IPS DF 6.9 (cell line): ENCODE results near the gene PREP.

Experiments
- DNase-seq: peaks from one replicate; pipeline ENCODE4 v3.0.0-alpha.2; 2013; ENCODE audit warnings: low read depth, low spot score
- H3K27ac ChIP-seq: one replicate; pipeline ENCODE4 v1.5.1; 2013; ENCODE audit warnings: low read length, control low read depth
- H3K27me3 ChIP-seq: 2 replicates; pipeline ENCODE4 v1.6.1; 2013; ENCODE audit warnings: mild to moderate bottlenecking, low read length; ENCODE audit not compliant: control insufficient read depth, insufficient read depth
- H3K36me3 ChIP-seq: 2 replicates; pipeline ENCODE4 v1.6.1; 2013; ENCODE audit warnings: low read length; ENCODE audit not compliant: control insufficient read depth, insufficient read depth
- H3K4me1 ChIP-seq: 2 replicates; pipeline ENCODE4 v1.6.1; 2013; ENCODE audit warnings: low read length; ENCODE audit not compliant: control insufficient read depth, insufficient read depth
- H3K4me3 ChIP-seq: 2 replicates; pipeline ENCODE4 v1.5.1; 2013; ENCODE audit warnings: mild to moderate bottlenecking, low read length
- H3K9me3 ChIP-seq: 2 replicates; pipeline ENCODE4 v1.6.1; 2013; ENCODE audit warnings: low read length, inconsistent platforms; ENCODE audit not compliant: control insufficient read depth, insufficient read depth
- WGBS: extraction: QIAGEN DNeasy Blood & Tissue Kit; methylation state at CpG from one replicate; pipeline ENCODE4 v1.1.7; 2013; ENCODE audit warnings: mixed read lengths, missing lambda C conversion rate; ENCODE audit not compliant: insufficient read length, insufficient coverage; 5-methylcytosine and 5-hydroxymethylcytosine counted together

The PREP gene

GRCh38 chr6:105397987-105398386 is 4.9 kb downstream of the PREP start:
- no CpG with 5 or more reads among the region's 6 CpGs for WGBS
- DNase-seq = no peak
- H3K27me3 ChIP-seq = no peaks in the 10 kb centered on the region
- 0 out of 2 replicates have a peak, but pooled peaks cover 4% of the 10 kb centered on the region for H3K36me3 ChIP-seq
- H3K27ac ChIP-seq = no peak overlapping the region
- H3K9me3 ChIP-seq = no peaks in the 10 kb centered on the region
- peaks cover 4% of the 10 kb centered on the region; the same call in 1 of the 2 replicates for H3K4me1 ChIP-seq
- H3K4me3 ChIP-seq = no peak overlapping the region

DNA sequence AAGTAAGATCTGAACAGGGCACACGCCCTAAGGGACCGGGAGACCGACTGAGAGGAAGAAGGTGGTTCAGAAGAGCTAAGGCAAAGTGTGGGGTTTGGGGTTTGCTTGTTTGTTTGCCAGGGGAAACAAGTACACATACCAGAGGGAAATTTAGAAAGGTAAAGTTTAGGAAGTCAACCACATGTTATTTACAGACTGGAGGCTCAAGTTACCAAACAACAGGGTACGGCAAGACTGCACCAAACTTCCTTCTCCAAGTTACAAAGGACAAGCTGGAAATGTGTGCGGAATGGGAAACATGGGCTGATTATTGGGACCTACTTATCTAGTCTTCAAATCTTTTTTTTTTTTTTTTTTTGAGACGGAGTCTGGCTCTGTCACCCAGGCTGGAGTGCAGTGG is 11.2 kb downstream of the PREP start:
- Histone ChIP-seq H3K27me3 (no peaks in the 10 kb centered on the region), H3K27ac (no peak overlapping the region), H3K36me3 (peaks cover 4% of the 10 kb centered on the region; the same call in 1 of the 2 replicates), H3K9me3 (no peaks in the 10 kb centered on the region), H3K4me3 (no peak overlapping the region), H3K4me1 (no peaks in the 10 kb centered on the region)
- DNase-seq = no peak
- WGBS = no CpG with 5 or more reads among the region's 6 CpGs

GRCh38 chr6:105389543-105389942 is 13.3 kb downstream of the PREP start:
- no peaks in the 10 kb centered on the region for H3K27me3 ChIP-seq
- no peak for DNase-seq
- H3K4me1 ChIP-seq = no peaks in the 10 kb centered on the region
- H3K27ac ChIP-seq = no peak overlapping the region
- no peak overlapping the region for H3K4me3 ChIP-seq
- no peaks in the 10 kb centered on the region; the same call in 1 of the 2 replicates for H3K36me3 ChIP-seq
- no peaks in the 10 kb centered on the region for H3K9me3 ChIP-seq
- no CpG with 5 or more reads among the region's 5 CpGs for WGBS

DNA sequence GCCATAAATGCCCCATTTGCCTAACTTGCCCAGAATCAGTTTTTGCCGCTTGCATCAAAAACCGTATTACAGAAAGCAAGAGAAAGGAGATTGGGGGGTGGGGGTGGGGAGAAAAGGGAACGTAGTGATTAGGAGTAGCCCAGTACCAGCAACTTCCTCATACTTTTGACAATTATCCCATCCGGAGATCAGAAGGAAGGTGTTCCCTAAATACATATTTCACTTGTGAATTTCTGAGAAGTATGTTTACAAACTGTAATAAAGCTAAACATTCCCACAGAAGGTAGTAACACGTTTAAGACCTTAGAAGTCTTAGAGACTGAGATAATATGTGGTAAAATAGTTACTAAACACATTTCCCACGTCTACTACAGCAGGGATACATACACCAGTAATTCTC is 14.5 kb downstream of the PREP start:
- H3K4me3 ChIP-seq = no peak overlapping the region
- no peaks in the 10 kb centered on the region for H3K27me3 ChIP-seq
- no peaks in the 10 kb centered on the region for H3K4me1 ChIP-seq
- DNase-seq = no peak
- H3K36me3 ChIP-seq = no peaks in the 10 kb centered on the region; the same call in 1 of the 2 replicates
- no peak overlapping the region for H3K27ac ChIP-seq
- no CpG with 5 or more reads among the region's 6 CpGs for WGBS
- H3K9me3 ChIP-seq = no peaks in the 10 kb centered on the region

DNA sequence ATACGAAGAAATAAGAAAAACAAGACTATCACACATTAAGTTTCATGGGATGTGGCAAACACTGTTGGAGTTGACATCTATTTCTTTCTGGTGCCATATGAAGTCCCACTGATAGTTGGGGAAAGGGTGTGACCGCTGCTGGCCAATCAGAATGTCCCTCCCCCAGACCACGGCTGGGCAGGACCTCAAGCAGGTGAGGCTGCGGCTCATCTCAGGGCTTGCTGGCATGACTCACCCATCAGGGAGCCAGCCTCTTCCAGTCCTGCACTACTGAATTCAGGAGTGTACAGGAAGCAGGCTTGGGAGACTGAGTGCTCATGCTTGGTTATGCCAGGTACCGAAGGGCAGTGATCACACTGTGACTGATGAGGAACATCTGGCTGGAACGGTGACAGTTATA is 18.9 kb downstream of the PREP start:
- no peaks in the 10 kb centered on the region for H3K9me3 ChIP-seq
- H3K27me3 ChIP-seq = no peaks in the 10 kb centered on the region
- WGBS = no CpG with 5 or more reads among the region's 6 CpGs
- H3K4me1 ChIP-seq = no peaks in the 10 kb centered on the region
- no peak for DNase-seq
- H3K27ac ChIP-seq = no peak overlapping the region
- H3K36me3 ChIP-seq = no peaks in the 10 kb centered on the region; the same call in 1 of the 2 replicates
- H3K4me3 ChIP-seq = no peak overlapping the region

GRCh38 chr6:105382958-105383357 is 19.9 kb downstream of the PREP start:
- H3K4me1 ChIP-seq = no peaks in the 10 kb centered on the region
- WGBS = no CpG with 5 or more reads among the region's 4 CpGs
- H3K4me3 ChIP-seq = no peak overlapping the region
- H3K36me3 ChIP-seq = no peaks in the 10 kb centered on the region; the same call in 1 of the 2 replicates
- no peak overlapping the region for H3K27ac ChIP-seq
- no peak for DNase-seq
- H3K9me3 ChIP-seq = no peaks in the 10 kb centered on the region
- no peaks in the 10 kb centered on the region for H3K27me3 ChIP-seq

DNA sequence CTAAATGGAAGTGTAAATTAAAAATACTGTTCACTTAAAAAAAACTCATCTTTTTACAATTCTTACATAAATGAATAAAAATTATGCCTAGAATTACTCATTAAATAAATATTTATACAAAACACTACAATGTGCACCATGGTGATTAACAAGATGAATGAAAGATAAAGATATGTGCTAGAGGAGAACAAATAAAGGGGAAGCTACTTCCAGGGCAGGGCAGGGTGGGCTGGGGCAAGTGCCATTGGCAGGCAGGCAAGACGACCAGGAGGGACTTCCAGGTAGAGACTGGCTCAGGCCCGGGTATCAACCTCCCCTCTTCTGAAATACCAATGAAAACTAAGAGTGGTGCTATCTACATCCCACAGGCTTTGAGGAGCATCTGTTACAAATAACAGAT is 20.4 kb downstream of the PREP start:
- no peak overlapping the region for H3K27ac ChIP-seq
- no peak overlapping the region for H3K4me3 ChIP-seq
- no CpG with 5 or more reads among the region's 2 CpGs for WGBS
- no peaks in the 10 kb centered on the region for H3K9me3 ChIP-seq
- no peaks in the 10 kb centered on the region for H3K4me1 ChIP-seq
- H3K27me3 ChIP-seq = no peaks in the 10 kb centered on the region
- H3K36me3 ChIP-seq = no peaks in the 10 kb centered on the region
- DNase-seq = no peak

- H3K27me3 ChIP-seq = no peaks in the 10 kb centered on the region
- DNase-seq = no peak
Measured at GRCh38 chr6:105380634-105381033, 22.2 kb downstream of the PREP start.

GRCh38 chr6:105375797-105376196 is 27.1 kb downstream of the PREP start:
- no peak overlapping the region for H3K27ac ChIP-seq
- peaks cover 5% of the 10 kb centered on the region; the same call in 1 of the 2 replicates for H3K36me3 ChIP-seq
- no peak overlapping the region for H3K4me3 ChIP-seq
- DNase-seq = no peak
- H3K9me3 ChIP-seq = no peaks in the 10 kb centered on the region
- no peaks in the 10 kb centered on the region for H3K4me1 ChIP-seq
- no CpG with 5 or more reads among the region's 3 CpGs for WGBS
- no peaks in the 10 kb centered on the region for H3K27me3 ChIP-seq

More at GRCh38 chr6:105380634-105381033, 22.2 kb downstream of the PREP start:
- Histone ChIP-seq H3K27ac (no peak overlapping the region), H3K36me3 (peaks cover 2% of the 10 kb centered on the region; the same call in 1 of the 2 replicates), H3K4me3 (no peak overlapping the region), H3K9me3 (no peaks in the 10 kb centered on the region), H3K4me1 (no peaks in the 10 kb centered on the region)
- no CpG with 5 or more reads among the region's 2 CpGs for WGBS

- peaks cover 5% of the 10 kb centered on the region; the same call in 1 of the 2 replicates for H3K36me3 ChIP-seq
- no peak for DNase-seq
- no peak overlapping the region for H3K4me3 ChIP-seq
- no peaks in the 10 kb centered on the region for H3K27me3 ChIP-seq
- no peaks in the 10 kb centered on the region for H3K4me1 ChIP-seq
- H3K27ac ChIP-seq = no peak overlapping the region
- no CpG with 5 or more reads among the region's 4 CpGs for WGBS
- no peaks in the 10 kb centered on the region for H3K9me3 ChIP-seq
Measured at GRCh38 chr6:105374010-105374420, 28.9 kb downstream of the PREP start.

DNA sequence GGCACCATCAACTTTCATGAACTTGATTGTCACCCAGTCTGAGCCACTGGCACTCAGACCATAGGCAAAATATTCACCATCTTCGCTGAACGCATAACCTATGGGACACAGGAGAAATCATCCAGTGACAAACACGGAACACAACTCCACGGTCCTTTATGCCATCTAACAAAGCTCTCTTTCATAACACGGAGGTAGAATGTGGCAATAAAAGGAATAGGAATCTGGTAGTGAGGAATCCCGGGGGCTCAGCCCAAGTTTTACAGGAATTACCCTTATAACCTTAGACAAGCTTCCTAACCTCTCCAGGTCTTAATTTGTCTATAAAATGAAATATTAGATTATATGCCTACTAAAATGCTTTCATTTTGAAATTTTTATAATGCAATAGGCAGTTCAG is 29.4 kb downstream of the PREP start:
- DNase-seq = no peak
- Histone ChIP-seq H3K27me3 (no peaks in the 10 kb centered on the region), H3K36me3 (peaks cover 5% of the 10 kb centered on the region; the same call in 1 of the 2 replicates), H3K4me3 (no peak overlapping the region), H3K27ac (no peak overlapping the region), H3K4me1 (no peaks in the 10 kb centered on the region), H3K9me3 (no peaks in the 10 kb centered on the region)
- no CpG with 5 or more reads among the region's 6 CpGs for whole genome bisulfite sequencing
